GM19035 (cell line): ENCODE data around the gene METTL23.
"Not testable (repeated sequence)": the region's sequence is repeated elsewhere in the genome, so short reads cannot be mapped to it uniquely, and the experiment has no call there.

Experiments
- ATAC-seq: cut with Tn5 transposase; IDR thresholded peaks from one replicate; pipeline ENCODE4 v1.9.1; 2021; ENCODE audit not compliant: unreplicated experiment

Gene METTL23

DNA sequence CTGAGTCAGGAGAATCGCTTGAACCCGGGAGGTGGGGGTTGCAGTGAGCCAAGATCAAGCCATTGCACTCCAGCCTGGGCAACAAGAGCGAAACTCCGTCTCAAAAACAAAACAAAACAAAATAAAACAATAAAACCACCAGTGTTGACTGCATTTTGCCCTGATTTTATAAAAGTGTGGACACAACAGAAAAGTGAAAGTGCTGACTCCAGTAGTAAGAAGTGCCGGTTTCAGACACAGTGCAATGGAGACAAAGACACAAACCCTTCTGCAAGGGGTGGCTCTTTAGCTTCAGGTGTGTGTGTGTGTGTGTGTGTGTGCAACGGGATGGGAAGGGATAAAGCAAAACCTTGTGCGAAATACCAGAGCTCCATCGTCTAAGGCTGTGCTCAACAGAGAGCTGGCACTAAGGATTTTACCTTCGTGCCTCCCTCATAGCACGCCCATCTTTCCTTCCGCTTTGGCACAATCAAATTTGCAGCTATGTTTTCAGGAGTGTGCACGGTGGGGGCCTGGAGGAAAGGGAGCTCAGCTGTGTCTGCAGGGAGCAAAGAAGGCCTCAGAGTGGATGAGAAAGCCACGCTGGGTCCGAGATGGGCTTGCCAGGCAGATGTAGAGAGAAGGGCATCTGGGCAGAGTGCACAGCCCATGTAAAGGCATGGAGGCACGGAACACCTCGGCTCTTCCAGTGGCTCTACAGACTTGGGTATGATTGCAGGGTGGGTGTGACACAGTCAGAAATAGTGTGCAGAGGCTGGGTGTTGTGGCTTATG is 31.4 kb upstream of the METTL23 start:
- no peak for ATAC-seq

DNA sequence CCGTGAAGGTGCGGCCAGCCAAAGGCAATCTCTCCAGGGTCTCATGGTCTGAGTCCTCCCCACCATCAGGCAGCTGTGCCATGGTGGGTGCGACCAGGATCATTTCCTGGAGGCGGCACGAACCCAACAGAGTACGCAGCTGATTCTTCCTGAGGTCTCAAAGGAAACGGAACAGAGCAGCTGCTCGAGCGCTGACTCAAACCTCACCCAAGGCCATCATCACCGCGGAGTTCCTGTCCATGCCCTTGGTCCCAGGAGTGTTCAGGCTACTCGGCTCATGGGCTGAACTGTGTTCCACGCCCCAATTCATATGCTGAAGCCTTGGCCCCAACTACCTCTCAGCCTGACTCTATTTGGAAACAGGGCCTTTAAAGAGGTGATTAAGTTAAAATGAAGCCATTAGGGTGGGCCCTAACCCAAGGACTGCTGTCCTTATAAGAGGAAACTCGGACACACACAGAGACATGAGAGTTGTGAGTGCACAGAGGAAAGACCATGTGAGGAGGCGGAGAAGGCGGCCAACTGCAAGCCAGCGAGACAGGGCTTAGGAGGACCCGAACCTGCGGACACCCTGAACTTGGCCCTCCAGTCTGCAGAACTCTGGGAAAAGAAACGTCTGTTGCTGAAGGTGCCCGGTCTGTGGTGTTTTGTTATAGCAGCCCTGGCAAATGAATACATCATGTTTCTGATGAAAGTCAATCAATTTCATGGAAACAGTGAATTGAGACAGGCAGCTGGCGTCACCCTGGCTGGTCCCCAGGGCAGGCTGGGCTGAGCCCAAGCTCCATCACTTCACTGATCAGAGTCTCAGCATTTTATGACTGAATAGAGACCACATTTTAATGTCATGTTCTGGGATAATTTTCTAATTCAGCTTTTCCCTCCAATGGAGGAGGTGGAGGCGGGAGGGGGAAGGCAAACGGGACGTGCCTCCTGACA is 29.6 kb upstream of the METTL23 start:
- no peak for ATAC-seq

DNA sequence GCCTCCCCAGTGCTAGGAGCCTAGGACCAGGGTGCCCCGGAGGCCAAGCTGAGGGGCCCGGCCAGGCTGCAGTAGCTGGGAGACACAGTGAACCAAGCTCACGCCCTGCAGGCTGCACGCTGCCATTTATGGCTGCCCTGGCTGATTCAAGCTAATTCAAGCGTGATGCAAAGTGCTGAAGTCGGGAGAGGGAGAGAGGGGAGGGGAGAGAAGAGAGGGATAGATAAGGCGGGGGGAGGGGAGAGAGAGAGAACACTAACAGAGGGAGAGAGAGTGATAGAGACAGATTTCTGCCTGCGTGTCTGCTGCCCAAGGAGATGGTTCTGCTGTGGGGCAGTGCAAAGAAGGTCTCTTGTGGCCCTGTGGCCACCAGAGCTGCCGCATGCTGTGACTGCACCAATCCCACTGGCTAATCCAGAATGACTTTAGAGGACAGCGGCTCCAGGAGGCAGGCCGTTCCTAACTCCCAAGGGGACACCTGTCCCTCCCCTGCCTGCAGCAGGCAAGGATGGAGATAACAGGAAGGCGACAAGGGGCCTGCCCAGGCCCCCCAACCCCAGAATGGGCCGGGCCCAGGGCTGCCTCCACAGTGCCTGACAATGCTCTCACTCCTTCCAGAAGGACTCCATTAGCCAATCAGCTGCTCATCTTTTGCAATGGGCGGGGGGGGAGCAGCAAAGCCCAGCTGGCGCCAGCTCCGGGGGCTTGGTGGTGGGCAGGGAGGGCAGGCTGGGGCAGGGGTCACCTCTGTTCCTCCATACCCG is 28.8 kb upstream of the METTL23 start:
- ATAC-seq: no peak

DNA sequence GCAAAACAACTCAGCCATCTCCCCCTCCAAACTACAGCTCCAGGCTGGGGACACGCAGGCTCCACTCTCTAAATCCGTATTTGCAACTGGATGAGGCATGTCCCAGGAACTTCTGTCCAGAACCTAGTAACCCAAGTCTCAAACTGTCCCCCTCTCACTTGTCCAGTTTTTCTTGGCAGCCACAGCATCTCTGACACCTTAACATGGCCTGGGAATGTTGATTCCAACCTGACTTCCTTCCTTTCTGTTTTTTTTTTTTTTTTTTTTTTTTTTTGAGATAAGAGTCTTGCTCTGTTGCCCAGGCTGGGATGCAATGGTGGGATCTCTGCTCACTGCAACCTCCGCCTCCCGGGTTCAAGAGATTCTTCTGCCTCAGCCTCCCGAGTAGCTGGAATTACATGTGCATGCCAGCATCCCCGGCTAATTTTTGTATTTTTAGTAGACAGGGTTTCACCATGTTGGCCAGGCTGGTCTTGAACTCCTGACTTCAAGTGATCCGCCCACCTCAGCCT is 28.1 kb upstream of the METTL23 start:
- ATAC-seq: not testable (repeated sequence)

DNA sequence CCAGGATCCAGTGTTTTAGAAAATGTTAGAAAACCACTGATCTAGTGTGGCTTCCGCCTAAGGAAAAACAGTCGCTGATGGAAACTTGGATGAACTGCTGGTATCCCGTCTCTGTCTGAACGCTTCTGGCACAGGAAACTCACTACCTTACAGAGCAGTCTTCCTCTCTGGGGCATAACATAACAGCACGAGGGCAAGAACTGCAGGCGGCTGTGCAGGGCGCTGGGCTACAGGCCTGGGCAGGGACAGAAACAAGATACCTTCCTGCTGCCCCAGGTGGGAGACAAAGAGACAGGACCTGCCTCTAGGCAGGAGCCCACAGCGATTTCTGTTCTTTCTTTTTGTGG is 26.4 kb upstream of the METTL23 start:
- ATAC-seq: no peak

DNA sequence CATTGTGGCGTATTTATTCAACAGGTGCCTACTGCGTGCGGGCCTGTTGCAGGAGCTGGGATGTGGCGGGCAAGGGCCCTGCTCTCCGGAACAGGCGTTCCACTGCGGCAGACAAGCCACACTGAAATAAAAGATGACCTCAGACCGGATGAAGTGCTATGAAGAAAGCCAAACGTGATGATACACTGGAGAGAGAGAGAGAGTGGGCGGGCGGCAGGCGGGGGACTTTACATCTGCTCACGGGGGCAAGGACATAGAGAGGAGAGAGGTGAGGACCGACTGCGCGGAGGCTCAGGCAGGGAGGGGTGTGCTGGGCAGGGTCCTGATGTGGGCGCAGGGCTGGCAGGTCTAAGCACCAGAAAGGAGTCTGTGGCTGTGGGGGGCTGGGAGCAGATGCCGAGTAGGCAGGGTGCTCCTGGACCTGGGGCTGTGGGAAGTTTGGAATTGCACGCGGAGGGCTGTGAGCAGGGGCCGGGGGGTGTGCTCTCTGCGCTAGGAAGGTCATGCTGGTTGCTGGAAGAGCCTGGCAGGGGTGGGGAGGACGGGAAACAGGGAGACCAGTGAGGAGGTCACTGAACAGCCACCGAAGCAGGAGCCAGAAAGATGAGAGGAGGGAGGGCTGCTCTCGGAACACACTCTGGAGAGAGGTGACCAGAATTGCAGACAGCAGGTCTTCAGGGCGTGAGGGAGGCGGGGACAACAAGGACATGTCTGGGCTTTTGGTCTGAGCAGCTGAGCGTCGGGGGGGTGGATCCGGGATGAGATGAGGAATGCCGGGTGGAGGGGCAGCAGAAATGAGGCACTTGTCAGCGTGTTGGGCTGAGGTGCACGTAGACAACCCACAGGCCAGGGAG is 25.8 kb upstream of the METTL23 start:
- ATAC-seq: no peak

DNA sequence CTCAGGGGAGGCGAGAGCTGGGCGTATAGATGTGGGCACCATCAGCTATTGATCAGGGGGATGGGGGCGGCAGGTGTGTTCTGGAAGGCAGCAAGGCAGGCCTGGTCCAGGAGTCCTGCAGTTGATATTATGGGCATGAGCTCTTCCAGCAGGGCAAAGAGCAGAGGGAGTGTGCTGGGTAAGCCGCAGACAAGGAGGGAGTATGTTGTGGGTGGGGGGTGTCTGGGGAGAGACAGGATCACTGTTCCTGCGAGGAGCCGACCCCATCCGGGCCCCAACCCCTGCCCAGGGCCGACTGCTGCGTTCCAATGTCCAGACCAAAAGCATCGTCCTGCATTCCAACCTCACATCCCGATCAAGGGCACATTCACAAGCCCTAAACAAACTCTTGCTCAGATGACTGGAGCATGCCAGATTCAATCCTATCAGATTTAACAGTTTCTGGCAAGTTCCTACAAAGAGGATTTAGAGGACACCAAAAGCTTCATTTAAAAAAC is 25.1 kb upstream of the METTL23 start:
- no peak for ATAC-seq

DNA sequence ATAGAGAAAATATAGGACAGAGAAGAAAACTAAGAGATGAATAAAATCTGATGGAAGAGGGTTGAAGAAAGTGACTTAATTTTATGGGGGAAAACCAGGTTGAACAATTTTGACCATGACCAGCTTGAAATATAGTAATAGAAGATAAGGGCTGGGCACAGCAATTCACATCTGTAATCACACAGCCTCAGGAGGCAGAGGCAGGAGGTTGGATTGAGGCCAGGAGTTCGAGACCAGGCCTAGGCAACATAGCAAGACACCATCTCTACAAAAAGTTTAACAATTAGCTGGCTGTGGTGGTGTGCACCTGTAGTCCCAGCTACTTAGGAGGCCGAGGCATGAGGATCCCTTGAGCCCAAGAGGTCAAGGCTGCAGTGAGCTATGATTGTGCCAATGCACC is 24.6 kb upstream of the METTL23 start:
- ATAC-seq: no peak

DNA sequence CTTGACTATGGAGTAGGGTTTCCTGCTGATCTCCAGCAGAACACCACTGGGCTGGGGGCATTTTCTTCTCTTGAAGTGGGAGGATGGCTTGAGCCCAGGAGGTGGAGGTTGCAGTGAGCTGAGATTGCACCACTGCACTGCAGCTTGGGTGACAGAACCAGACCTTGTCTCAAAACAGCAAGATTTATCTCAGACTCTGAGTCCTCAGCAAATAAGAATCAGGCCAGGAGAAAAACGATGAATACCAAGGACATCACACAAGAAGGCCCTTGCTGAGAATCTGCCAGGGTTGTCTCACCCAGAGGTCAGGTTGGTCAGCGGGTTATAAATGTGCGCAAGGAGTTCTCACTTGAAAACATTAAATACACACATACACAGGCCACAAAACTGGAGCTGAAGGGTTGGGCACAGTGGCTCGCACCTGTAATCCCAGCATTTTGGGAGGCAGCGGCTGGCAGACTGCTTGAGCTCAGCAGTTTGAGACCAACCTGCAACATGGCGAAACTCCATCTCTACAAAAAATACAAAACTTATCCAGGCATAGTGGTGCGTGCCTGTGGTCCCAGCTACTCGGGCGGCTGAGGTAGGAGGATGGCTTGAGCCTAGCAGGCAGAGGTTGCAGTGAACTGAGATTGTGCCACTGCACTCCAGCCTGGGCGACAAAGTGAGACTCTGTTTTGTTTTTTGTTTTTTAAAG is 23.6 kb upstream of the METTL23 start:
- ATAC-seq: no peak

DNA sequence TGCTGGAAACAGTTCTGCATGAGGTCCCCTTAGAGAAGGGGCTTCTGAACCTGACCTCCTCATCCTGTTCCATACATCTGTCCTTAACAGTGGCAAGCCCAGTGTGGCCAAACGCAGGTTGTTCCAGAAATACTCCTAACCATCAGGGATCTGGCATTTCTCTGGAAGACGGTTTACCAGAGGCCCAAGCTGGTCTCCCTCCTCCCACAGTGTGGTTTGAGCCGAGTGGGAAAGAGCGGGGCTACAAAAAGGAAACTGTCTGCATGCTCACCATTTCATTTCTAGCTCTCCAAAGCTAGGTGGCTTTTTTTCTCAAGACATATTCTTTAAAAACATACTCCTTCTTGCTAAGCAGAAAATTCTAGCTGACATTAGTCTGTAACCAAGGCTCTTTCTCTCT is 21.8 kb upstream of the METTL23 start:
- ATAC-seq: no peak

DNA sequence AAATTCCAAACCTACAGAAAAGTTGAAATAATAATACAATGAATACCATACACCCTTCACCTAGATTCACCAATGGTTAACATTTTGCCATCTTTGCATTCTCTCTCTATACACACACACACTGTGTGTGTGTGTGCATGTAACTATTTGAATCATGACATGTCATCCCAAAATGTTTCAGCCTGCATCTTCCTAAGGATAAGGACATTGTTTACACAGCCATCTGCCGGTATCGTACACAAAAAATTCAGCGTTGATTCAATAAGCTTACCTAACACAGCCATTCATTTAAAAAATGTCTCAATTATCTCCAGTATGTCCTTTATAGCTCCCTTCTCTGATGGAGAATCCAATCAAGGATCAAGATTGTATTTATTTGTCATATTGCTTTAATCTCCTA is 19.8 kb upstream of the METTL23 start:
- ATAC-seq: no peak

DNA sequence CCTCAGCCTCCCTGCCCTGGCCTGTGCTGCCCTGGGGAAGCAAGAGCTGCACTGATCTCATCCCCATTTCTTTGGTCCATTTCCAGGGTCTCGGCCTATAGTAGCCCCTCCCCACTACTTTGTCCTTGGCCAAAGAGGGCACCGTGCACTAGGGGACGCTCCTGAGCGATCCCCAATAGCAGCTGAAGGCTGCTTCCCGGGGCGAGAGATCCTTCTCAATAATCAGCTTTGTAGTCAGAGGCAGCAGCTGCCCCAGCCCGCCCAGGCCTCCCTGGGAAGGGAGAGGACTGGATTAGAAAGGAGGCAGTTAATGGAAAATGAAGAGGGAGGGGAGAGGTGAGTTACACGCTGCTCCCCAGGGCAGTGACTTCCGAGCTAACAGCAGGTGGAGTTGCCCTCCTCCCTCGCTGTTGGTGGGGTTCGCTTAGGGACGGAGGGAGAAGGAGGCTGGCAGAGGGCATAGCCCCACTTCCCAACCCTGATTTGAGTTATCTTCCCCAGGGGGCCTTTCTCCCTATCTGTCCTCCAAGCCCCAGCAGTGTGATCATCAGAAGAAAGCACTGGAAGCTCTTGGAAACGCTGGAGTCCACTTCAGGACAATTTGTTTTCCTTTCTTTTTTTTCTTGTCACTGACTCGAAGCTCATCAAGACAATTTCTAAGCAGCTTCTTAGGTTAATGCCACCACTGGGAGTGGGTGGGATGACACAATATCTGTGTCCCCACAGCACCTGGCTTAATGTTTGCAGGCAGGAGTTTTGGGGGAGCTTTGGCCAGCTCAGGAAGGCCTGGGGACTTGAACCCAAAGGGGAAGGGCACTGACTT is 18.4 kb upstream of the METTL23 start:
- ATAC-seq: no peak

DNA sequence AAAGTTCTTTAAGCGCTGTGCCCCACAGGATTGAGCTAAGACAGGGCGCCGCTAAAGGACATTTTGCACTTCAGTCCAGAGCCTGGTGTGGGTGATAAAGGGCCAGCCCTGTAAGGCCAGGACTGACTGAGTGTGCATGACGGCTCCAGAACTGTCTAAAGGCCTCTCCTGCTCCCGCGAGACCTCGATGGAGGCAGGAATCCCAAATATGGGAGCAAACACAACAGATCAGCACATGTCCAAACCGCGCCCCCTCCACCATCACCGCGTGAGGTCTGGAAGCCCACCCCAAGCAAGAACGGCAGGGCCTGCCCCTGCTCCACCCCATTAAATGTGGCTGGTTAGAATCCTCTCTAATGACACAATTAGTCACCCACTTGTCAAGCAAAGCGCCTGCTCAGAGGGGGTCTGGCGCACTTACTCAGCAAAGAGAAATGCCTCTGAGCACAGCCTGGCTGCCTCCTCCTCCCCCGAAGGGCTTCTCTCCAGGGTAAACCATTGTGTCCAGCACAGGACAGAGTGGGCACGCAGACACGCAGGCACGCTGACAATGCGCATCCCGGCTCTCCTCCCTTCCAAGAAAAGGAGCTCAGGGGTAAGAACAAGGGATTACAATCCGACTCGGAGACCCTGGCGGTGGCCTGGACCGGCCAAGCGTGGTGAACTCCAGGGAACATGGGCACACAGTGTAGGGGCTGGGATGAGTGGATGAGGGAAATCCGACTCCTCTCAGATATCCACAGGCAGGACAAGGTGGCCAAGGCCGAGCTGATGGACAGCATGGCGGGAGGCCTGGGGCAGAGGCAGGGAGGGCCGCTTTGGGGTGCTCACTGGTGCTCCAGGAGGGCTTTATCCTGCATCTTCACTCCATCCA is 17.3 kb upstream of the METTL23 start:
- ATAC-seq: no peak

DNA sequence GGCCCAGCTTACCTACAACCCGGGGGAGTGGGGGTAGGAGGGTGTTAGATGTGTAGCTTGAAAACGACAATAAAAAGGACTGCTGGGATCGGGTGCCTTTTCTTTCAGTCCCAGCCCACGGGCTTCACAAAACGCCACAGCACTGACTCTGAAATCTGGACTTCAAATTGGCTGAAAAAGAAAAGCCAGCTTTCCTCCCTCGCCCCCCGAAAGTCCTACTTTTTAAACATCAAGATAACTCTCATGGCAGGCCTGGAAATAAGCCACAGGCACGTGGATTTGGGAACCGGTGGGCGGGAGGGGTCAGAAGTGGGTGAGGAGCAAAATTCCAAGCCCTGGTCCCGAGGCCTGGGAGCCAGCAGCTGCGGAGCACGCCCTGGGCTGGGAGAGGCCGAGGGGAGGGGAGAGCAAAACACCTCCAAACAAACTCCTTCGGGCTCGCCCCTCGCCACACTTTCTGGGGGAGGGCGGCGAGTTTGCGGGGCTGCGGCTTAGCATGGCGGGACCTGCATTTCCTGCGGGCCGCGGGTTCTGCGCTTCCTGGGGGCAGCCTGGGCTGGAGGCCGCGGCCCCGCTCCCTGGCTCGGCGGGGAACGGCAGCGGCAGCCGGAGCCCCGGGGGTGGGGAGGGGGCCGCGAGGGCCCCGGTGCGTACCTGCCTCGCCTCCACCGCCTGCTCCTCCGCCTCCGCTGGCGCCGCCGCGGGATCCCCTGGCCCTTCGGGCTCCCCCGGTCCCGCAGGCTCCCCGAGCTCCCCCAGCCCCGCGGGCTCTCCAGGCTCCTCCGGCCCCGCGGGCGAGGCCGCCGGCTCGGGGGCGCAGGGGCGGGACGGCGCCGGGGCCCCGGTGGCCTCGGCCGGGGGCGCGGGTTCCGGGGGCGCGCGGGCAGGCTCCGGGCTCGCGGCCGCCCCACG is 16.4 kb upstream of the METTL23 start:
- not testable (repeated sequence) for ATAC-seq

DNA sequence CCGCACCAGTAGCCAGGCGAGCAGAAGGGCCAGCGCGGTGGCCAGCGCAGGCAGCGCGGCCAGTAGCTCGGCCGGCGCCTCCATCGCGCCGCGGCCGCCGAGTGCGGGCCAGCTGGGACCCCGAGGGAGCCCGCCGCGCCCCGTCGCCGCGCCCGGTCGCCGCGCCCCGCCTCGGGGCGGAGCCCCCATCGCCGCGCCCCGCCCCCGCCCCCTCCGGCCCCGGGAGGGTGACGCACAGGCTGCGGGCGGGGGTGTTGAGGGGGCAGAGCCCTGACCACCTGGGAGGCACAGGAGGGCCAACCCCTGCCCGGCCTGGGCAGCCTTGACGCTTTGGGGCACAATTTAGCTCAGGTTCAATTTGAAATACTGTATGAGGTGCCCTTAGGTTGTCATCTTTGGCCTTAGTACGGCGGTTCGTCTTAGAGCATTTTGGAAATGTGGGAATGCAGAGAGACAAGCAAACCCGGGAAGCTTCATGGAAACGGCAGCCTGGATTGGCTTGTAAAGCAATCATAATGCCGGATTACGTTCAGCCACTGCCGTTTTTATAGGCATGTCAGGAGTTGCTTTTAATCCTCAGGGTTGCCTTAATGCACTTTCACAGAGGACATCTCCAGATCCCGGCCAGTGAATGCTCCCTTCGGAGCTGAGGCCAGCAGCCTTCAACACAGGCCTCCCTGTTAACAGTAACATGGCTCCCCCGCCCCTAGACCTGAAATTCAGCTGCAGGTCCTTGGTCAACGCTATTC is 15.6 kb upstream of the METTL23 start, which contains the start of gene MXRA7:
MXRA7 (minus strand) TSS at position 103 of the 749 bp plus-strand sequence; CDS start at position 84, 19 bp downstream.
- ATAC-seq: no peak

DNA sequence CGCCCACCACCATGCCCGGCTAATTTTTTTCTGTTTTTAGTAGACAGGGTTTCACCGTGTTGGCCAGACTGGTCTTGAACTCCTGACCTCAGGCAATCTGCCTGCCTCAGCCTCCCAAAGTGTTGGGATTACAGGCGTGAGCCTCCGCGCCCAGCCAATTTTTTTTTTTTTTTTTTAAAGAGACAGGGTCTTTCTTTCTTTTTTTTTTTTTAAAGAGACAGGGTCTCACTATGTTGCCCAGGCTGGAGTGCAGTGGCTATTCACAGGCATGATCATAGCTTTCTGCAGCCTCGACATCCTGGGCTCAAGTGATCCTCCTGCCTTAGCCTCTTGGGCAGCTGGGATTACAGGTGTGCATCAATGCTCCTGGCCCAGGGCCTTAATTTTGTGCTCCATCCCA is 14.3 kb upstream of the METTL23 start:
- ATAC-seq: not testable (repeated sequence)
